GM12892 (cell line): ENCODE measurements around the gene HADHB.

Experiments used
- POLR2A ChIP-seq: IDR thresholded peaks from 2 replicates; pipeline ENCODE4 v1.6.1; 2011; ENCODE audit warnings: low read depth, low read length, control low read depth
- POLR2AphosphoS5 ChIP-seq: IDR thresholded peaks from 2 replicates; pipeline ENCODE4 v1.6.1; 2011; ENCODE audit warnings: low read depth, low read length, control low read depth
- TAF1 ChIP-seq: IDR thresholded peaks from 2 replicates; pipeline ENCODE4 v1.6.1; 2011; ENCODE audit warnings: low read depth, mild to moderate bottlenecking, control low read depth, low read length, borderline replicate concordance

DNA sequence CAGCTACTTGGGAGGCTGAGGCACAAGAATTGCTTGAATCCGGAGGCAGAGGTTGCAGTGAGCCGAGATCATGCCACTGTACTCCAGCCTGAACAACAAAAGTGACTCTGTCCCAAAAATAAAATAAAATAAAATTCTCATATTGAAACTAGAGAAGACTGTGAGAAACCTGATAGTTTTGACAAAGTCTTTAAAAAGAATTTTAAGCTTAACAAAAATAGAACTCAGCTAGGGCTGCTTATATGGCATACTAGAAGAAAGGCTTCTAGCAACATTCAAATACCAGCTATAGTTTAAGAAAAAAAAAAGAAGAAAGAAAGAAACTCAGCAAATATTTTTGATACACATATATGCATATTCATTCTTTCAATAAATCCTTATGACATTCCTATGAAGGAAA, 13.9 kb upstream of the HADHB start:
- TF ChIP-seq POLR2AphosphoS5 (no peak), POLR2A (no peak), TAF1 (no peak)
